Endothelial cell of umbilical vein (primary cell): ENCODE data around the gene RASSF3.

ENCODE experiments used
- EZH2 ChIP-seq: IDR thresholded peaks from 2 replicates; pipeline ENCODE4 v1.6.1; 2012; ENCODE audit warnings: borderline replicate concordance, low read depth, mild to moderate bottlenecking, moderate library complexity, low read length, inconsistent platforms; ENCODE audit not compliant: severe bottlenecking
- FOS ChIP-seq: IDR thresholded peaks from 2 replicates; pipeline ENCODE4 v1.6.1; 2011; ENCODE audit warnings: mild to moderate bottlenecking, low read length, moderate library complexity, borderline replicate concordance; ENCODE audit not compliant: insufficient read depth
- JUN ChIP-seq: IDR thresholded peaks from 2 replicates; pipeline ENCODE4 v1.6.1; 2011; ENCODE audit warnings: borderline replicate concordance, low read depth; ENCODE audit not compliant: insufficient read length, insufficient read depth
- MAX ChIP-seq: IDR thresholded peaks from 2 replicates; pipeline ENCODE4 v1.6.1; 2011; ENCODE audit not compliant: insufficient read depth, insufficient read length
- POLR2A ChIP-seq: IDR thresholded peaks from 2 replicates; pipeline ENCODE4 v1.6.1; 2012; ENCODE audit warnings: low read depth, mild to moderate bottlenecking, control low read depth, low read length
- TF ChIP-seq, protein P1 (sequence below), 2 donors: IDR thresholded peaks; 1 replicate in 1 of 2; 2 replicates in 1 of 2; pipeline ENCODE4 v1.5.1; 2011; ENCODE audit warnings: low read length in 2 of 2, mild to moderate bottlenecking in 2 of 2, moderate library complexity in 2 of 2, control low read depth in 1 of 2, inconsistent platforms in 1 of 2, low read depth in 1 of 2; ENCODE audit not compliant: insufficient read depth in 1 of 2; ENCODE audit errors: extremely low read depth in 1 of 2

DNA sequence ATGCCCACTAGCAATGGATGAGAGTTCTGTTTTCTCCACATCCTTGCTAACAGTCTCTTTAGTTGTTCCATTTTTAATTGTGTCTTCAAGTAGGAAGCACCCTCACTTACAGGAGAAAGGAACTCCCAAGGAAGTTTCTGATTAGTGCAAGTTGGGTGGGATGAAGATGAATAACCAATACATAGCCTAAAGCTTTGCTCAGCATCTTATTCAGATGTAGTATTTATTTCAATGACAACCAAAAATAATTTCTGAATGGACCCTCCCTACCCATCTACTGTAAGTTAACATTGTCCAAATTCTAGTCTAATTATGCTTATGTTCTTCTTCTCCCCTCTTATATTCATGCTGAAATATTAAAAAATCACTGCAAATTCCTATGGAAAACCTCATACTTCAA, 36.0 kb downstream of the RASSF3 start:
- TF ChIP-seq, protein P1, sequence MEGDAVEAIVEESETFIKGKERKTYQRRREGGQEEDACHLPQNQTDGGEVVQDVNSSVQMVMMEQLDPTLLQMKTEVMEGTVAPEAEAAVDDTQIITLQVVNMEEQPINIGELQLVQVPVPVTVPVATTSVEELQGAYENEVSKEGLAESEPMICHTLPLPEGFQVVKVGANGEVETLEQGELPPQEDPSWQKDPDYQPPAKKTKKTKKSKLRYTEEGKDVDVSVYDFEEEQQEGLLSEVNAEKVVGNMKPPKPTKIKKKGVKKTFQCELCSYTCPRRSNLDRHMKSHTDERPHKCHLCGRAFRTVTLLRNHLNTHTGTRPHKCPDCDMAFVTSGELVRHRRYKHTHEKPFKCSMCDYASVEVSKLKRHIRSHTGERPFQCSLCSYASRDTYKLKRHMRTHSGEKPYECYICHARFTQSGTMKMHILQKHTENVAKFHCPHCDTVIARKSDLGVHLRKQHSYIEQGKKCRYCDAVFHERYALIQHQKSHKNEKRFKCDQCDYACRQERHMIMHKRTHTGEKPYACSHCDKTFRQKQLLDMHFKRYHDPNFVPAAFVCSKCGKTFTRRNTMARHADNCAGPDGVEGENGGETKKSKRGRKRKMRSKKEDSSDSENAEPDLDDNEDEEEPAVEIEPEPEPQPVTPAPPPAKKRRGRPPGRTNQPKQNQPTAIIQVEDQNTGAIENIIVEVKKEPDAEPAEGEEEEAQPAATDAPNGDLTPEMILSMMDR (IDR thresholded peaks at IDR 0.05; ENCODE audit: extremely low read depth in 1 of 2, insufficient read depth in 1 of 2, low read depth in 1 of 2, low read length in 2 of 2), result no peak
- TF ChIP-seq EZH2 (no peak), FOS (no peak), JUN (no peak), POLR2A (no peak), MAX (no peak)
